ENCODE results near the gene MED27. TPM values are rescaled to one million over a fixed set of nuclear protein-coding genes. Genes with fewer than 3 reads are reported as not detected.

The MED27 gene
- total RNA-seq, 1 donor from 2014 or later: 17.7 TPM

GRCh38 chr9:131843989-131844744 is 235.5 kb downstream of the MED27 start:
- no peaks in the 10 kb centered on the region for H3K4me1 ChIP-seq
- intact Hi-C loops (cut with DNase I): no loop called here
- H3K4me3 ChIP-seq: no peak overlapping the region
- TF ChIP-seq POLR2A (IDR thresholded peaks at IDR 0.05) (no peak), CTCF (IDR thresholded peaks at IDR 0.05) (no peak)
- H3K27me3 ChIP-seq: no peaks in the 10 kb centered on the region
- no peaks in the 10 kb centered on the region for H3K9me3 ChIP-seq
- no peak overlapping the region for H3K27ac ChIP-seq
- DNase-seq (ENCODE audit: extremely low spot score in 2 of 2): no peak
- no peaks in the 10 kb centered on the region for H3K36me3 ChIP-seq

- no peaks in the 10 kb centered on the region for H3K36me3 ChIP-seq
- no peak overlapping the region for H3K27ac ChIP-seq
- intact Hi-C loops (cut with DNase I): no loop called here
- H3K4me3 ChIP-seq: no peak overlapping the region
- no peaks in the 10 kb centered on the region for H3K4me1 ChIP-seq
- no peak for DNase-seq (ENCODE audit: extremely low spot score in 2 of 2)
- no peak for TF ChIP-seq POLR2AphosphoS5 (IDR thresholded peaks at IDR 0.05; ENCODE audit: insufficient read depth in 1 of 2, low read depth in 1 of 2)
- no peak for TF ChIP-seq CTCF (IDR thresholded peaks at IDR 0.05)
- TF ChIP-seq POLR2A (IDR thresholded peaks at IDR 0.05): no peak
- H3K27me3 ChIP-seq: no peaks in the 10 kb centered on the region
- no peaks in the 10 kb centered on the region for H3K9me3 ChIP-seq
Observed at GRCh38 chr9:131841765-131842318, 237.8 kb downstream of the MED27 start.

- no peak for DNase-seq (ENCODE audit: extremely low spot score in 2 of 2)
- no peaks in the 10 kb centered on the region for H3K9me3 ChIP-seq
- intact Hi-C loops (cut with DNase I): no loop called here
- no peak overlapping the region for H3K4me3 ChIP-seq
- no peaks in the 10 kb centered on the region for H3K27me3 ChIP-seq
- TF ChIP-seq CTCF (IDR thresholded peaks at IDR 0.05) (no peak), POLR2AphosphoS5 (IDR thresholded peaks at IDR 0.05; ENCODE audit: insufficient read depth in 1 of 2, low read depth in 1 of 2) (no peak)
- H3K36me3 ChIP-seq: no peaks in the 10 kb centered on the region
- H3K27ac ChIP-seq: no peak overlapping the region
- no peaks in the 10 kb centered on the region for H3K4me1 ChIP-seq
Observed at GRCh38 chr9:131840751-131841702, 238.6 kb downstream of the MED27 start.

GRCh38 chr9:131840220-131840619 is 239.4 kb downstream of the MED27 start:
- Histone ChIP-seq H3K27me3 (no peaks in the 10 kb centered on the region), H3K4me3 (no peak overlapping the region), H3K4me1 (no peaks in the 10 kb centered on the region), H3K36me3 (no peaks in the 10 kb centered on the region), H3K9me3 (no peaks in the 10 kb centered on the region), H3K27ac (no peak overlapping the region)
- TF ChIP-seq CTCF (IDR thresholded peaks at IDR 0.05) (no peak), POLR2AphosphoS5 (IDR thresholded peaks at IDR 0.05; ENCODE audit: insufficient read depth in 1 of 2, low read depth in 1 of 2) (no peak), POLR2A (IDR thresholded peaks at IDR 0.05) (no peak)
- intact Hi-C loops (cut with DNase I): no loop called here
- no peak for DNase-seq (ENCODE audit: extremely low spot score in 2 of 2)
